ENCODE results near the gene WSB1.

- TF ChIP-seq CREB3 (tag; conservative IDR thresholded peaks at IDR 0.05; ENCODE audit: low read depth) (no peak), RFX1 (IDR thresholded peaks at IDR 0.05) (no peak), BACH1 (tag; IDR thresholded peaks at IDR 0.05) (no peak), TAF15 (IDR thresholded peaks at IDR 0.05; ENCODE audit: low read depth, low read length) (no peak), FOXJ3 (CRISPR knock-in tag; IDR thresholded peaks at IDR 0.05) (no peak), ZNF133 (CRISPR knock-in tag; IDR thresholded peaks at IDR 0.05) (no peak)
Observed at GRCh38 chr17:27266228-27266627, 27.7 kb upstream of the WSB1 start.
